Stimulated activated CD8-positive, alpha-beta memory T cell treated with anti-CD3 and anti-CD28 coated beads, Interleukin-4, amount 100 ng/mL, for 24 hours (primary cell): Measurements from ENCODE around the gene DTNA.
"Not testable (repeated sequence)": the region's sequence is repeated elsewhere in the genome, so short reads cannot be mapped to it uniquely, and the experiment has no call there.

ENCODE experiments used
- DNase-seq: peaks from one replicate; pipeline ENCODE4 v3.0.0-alpha.2; 2020; ENCODE audit warnings: low read depth

DTNA gene

GRCh38 chr18:34904994-34905393, 194.9 kb downstream of the DTNA start:
- no peak for DNase-seq

- not testable (repeated sequence) for DNase-seq
Measured at GRCh38 chr18:34906985-34907384, 196.9 kb downstream of the DTNA start.

- no peak for DNase-seq
Measured at GRCh38 chr18:34909637-34910364, 199.7 kb downstream of the DTNA start.

GRCh38 chr18:34911081-34911480, 201.0 kb downstream of the DTNA start:
- no peak for DNase-seq

GRCh38 chr18:34911661-34912384, 201.7 kb downstream of the DTNA start:
- DNase-seq, result no peak

GRCh38 chr18:34913837-34914661, 204.0 kb downstream of the DTNA start:
- no peak for DNase-seq

- DNase-seq, result no peak
Measured at GRCh38 chr18:34915046-34915445, 204.9 kb downstream of the DTNA start.

- DNase-seq, result not testable (repeated sequence)
Measured at GRCh38 chr18:34916539-34916938, 206.4 kb downstream of the DTNA start.

- DNase-seq, result no peak
Measured at GRCh38 chr18:34918856-34919255, 208.8 kb downstream of the DTNA start.

- no peak for DNase-seq
Measured at GRCh38 chr18:34921226-34921625, 211.1 kb downstream of the DTNA start.

GRCh38 chr18:34921811-34922385, 211.8 kb downstream of the DTNA start:
- DNase-seq, result no peak

- not testable (repeated sequence) for DNase-seq
Measured at GRCh38 chr18:34922594-34922993, 212.5 kb downstream of the DTNA start.

- DNase-seq, result no peak
Measured at GRCh38 chr18:34923911-34924310, 213.8 kb downstream of the DTNA start.

- no peak for DNase-seq
Measured at GRCh38 chr18:34926683-34927082, 216.6 kb downstream of the DTNA start.

GRCh38 chr18:34928088-34928753, 218.1 kb downstream of the DTNA start:
- DNase-seq, result no peak

GRCh38 chr18:34928754-34929335, 218.7 kb downstream of the DTNA start:
- DNase-seq, result no peak

- no peak for DNase-seq
Measured at GRCh38 chr18:34929336-34929780, 219.3 kb downstream of the DTNA start.

- no peak for DNase-seq
Measured at GRCh38 chr18:34932363-34932762, 222.3 kb downstream of the DTNA start.

- DNase-seq, result no peak
Measured at GRCh38 chr18:34932792-34933466, 222.8 kb downstream of the DTNA start.

GRCh38 chr18:34933909-34934661, 224.0 kb downstream of the DTNA start:
- DNase-seq, result no peak
